Endodermal cell (in vitro differentiated cells): ENCODE measurements around the gene LMNA. TPM values are rescaled to one million over a fixed set of nuclear protein-coding genes. Genes with fewer than 3 reads are reported as not detected.

Source experiments
- DNase-seq: peaks from one replicate; pipeline ENCODE4 v3.0.0-alpha.2; 2017
- H3K27ac ChIP-seq: 2 replicates; pipeline ENCODE4 v1.5.1; 2013; ENCODE audit warnings: mild to moderate bottlenecking, low read depth, low read length, moderate library complexity
- H3K27me3 ChIP-seq: 2 replicates; pipeline ENCODE4 v1.6.1; 2013; ENCODE audit warnings: mild to moderate bottlenecking, low read length, moderate library complexity; ENCODE audit not compliant: insufficient read depth, control insufficient read depth, poor library complexity, severe bottlenecking
- H3K36me3 ChIP-seq: 2 replicates; pipeline ENCODE4 v1.7.0; 2013; ENCODE audit warnings: mild to moderate bottlenecking, low read length, moderate library complexity; ENCODE audit not compliant: control insufficient read depth, insufficient read depth
- H3K4me1 ChIP-seq: one replicate; pipeline ENCODE4 v1.7.0; 2013; ENCODE audit warnings: low read length; ENCODE audit not compliant: control insufficient read depth, insufficient read depth
- H3K4me3 ChIP-seq: 2 replicates; pipeline ENCODE4 v1.5.1; 2013; ENCODE audit warnings: mild to moderate bottlenecking, low read length, moderate library complexity
- H3K9ac ChIP-seq: 2 replicates; pipeline ENCODE4 v1.6.1; 2013; ENCODE audit warnings: mild to moderate bottlenecking, low read length, moderate library complexity; ENCODE audit not compliant: poor library complexity, severe bottlenecking; ENCODE audit errors: extremely low read depth
- H3K9me3 ChIP-seq: 2 replicates; pipeline ENCODE4 v1.6.1; 2013; ENCODE audit warnings: mild to moderate bottlenecking, low read length, moderate library complexity; ENCODE audit not compliant: control insufficient read depth
- H3K27ac Mint-ChIP-seq: 2 replicates; pipeline ENCODE4 v1.8.0; 2020; ENCODE audit warnings: mixed read lengths
- H3K27me3 Mint-ChIP-seq: 2 replicates; pipeline ENCODE4 v1.8.0; 2021; ENCODE audit warnings: mild to moderate bottlenecking, mixed read lengths; ENCODE audit not compliant: insufficient read depth
- H3K36me3 Mint-ChIP-seq: 2 replicates; pipeline ENCODE4 v1.8.0; 2020; ENCODE audit warnings: low read depth, mixed read lengths
- H3K4me1 Mint-ChIP-seq: 2 replicates; pipeline ENCODE4 v1.8.0; 2020; ENCODE audit warnings: mixed read lengths
- H3K4me3 Mint-ChIP-seq: 2 replicates; pipeline ENCODE4 v1.8.0; 2020; ENCODE audit warnings: mild to moderate bottlenecking, moderate library complexity, mixed read lengths
- H3K9me3 Mint-ChIP-seq: 2 replicates; pipeline ENCODE4 v1.8.0; 2020; ENCODE audit warnings: mild to moderate bottlenecking, mixed read lengths
- WGBS, 2 experiments: methylation state at CpG; one replicate each; pipeline versions ENCODE4 v1.1.5 to v1.1.7; 2013; ENCODE audit warnings: missing lambda C conversion rate in 2 of 2, mixed read lengths in 1 of 2; ENCODE audit not compliant: insufficient coverage in 1 of 2, insufficient read length in 1 of 2; 5-methylcytosine and 5-hydroxymethylcytosine counted together
- total RNA-seq, 2 donors: library from RNA; stranded (reverse); fragmentation: NEBNext Ultra II Directional in 1 of 2; extraction: Animal tissue kit (Norgen Biotek cat#: 25700) in 1 of 2; gene quantifications; 2 replicates in 1 of 2; 3 replicates in 1 of 2; pipeline ENCODE4 v1.2.1, GENCODE V29; 2021
- TF ChIP-seq, protein P1 (sequence below): fragments of 200-600 bp; sonication (generic); conservative IDR thresholded peaks from 2 replicates; pipeline ENCODE4 v1.5.0; 2021; ENCODE audit warnings: antibody characterized with exemption, mild to moderate bottlenecking

Gene LMNA
- total RNA-seq, 2 donors from 2014 or later: 41.2 to 42.0 TPM

DNA sequence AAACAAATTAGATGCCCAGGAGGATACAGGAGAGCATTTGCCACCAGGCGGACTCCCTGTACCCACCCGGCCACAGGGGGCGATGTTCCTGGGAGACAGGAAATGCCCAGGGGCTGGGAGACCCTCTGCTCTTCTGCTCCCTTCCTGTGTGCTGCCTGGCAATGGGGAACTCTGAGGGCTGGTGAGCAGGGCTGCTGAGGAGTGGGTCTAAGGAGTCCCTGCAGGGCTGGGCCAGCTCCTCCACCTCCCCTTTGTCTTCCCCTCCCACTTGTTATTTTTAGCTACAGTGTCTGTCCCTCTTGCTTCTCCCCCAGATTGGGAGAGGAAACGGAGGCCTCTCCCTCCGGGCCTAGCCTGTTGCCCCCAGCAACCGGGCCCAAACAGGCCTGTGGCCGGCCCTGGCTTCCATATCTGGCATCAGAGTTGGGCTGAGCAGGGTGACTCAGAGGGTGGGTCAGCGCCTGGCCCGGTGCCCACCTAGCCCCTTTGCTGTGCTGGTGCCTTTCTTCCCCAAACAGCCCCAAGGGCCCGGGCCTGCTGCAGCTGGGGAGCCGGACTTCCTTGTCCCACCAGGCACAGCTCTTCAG, 11.6 kb downstream of the LMNA start:
- Mint-ChIP-seq H3K27me3 (no peaks in the 10 kb centered on the region), H3K36me3 (peaks cover 5% of the 10 kb centered on the region), H3K4me3 (no peak overlapping the region), H3K27ac (peak overlapping the region; percentile 68), H3K4me1 (peaks cover 51% of the 10 kb centered on the region), H3K9me3 (no peaks in the 10 kb centered on the region)
- Histone ChIP-seq H3K27me3 (no peaks in the 10 kb centered on the region), H3K9me3 (no peaks in the 10 kb centered on the region), H3K9ac (peak overlapping the region; percentile 11), H3K4me1 (peaks cover 34% of the 10 kb centered on the region), H3K27ac (peak overlapping the region; percentile 21), H3K36me3 (peaks cover 20% of the 10 kb centered on the region), H3K4me3 (no peak overlapping the region)
- TF ChIP-seq, protein P1, sequence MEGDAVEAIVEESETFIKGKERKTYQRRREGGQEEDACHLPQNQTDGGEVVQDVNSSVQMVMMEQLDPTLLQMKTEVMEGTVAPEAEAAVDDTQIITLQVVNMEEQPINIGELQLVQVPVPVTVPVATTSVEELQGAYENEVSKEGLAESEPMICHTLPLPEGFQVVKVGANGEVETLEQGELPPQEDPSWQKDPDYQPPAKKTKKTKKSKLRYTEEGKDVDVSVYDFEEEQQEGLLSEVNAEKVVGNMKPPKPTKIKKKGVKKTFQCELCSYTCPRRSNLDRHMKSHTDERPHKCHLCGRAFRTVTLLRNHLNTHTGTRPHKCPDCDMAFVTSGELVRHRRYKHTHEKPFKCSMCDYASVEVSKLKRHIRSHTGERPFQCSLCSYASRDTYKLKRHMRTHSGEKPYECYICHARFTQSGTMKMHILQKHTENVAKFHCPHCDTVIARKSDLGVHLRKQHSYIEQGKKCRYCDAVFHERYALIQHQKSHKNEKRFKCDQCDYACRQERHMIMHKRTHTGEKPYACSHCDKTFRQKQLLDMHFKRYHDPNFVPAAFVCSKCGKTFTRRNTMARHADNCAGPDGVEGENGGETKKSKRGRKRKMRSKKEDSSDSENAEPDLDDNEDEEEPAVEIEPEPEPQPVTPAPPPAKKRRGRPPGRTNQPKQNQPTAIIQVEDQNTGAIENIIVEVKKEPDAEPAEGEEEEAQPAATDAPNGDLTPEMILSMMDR: peak; percentile 79
- peak; percentile 91 for DNase-seq
- 79 to 89% methylated on average over 2 to 11 of the region's 11 CpGs for WGBS, 2 experiments

GRCh38 chr1:156126630-156127534, 12.4 kb downstream of the LMNA start:
- Histone ChIP-seq H3K9ac (no peak overlapping the region), H3K4me3 (no peak overlapping the region), H3K36me3 (peaks cover 26% of the 10 kb centered on the region), H3K9me3 (no peaks in the 10 kb centered on the region), H3K27ac (peak overlapping the region; percentile 21), H3K27me3 (no peaks in the 10 kb centered on the region), H3K4me1 (peaks cover 29% of the 10 kb centered on the region)
- no peaks in the 10 kb centered on the region for H3K9me3 Mint-ChIP-seq
- DNase-seq: no peak
- TF ChIP-seq, protein P1: no peak
- H3K27ac Mint-ChIP-seq: peak overlapping the region; percentile 68
- H3K4me3 Mint-ChIP-seq: no peak overlapping the region
- peaks cover 9% of the 10 kb centered on the region for H3K36me3 Mint-ChIP-seq
- 92 to 93% methylated on average over 11 to 15 of the region's 15 CpGs for WGBS, 2 experiments
- H3K4me1 Mint-ChIP-seq: peaks cover 44% of the 10 kb centered on the region
- H3K27me3 Mint-ChIP-seq: no peaks in the 10 kb centered on the region

DNA sequence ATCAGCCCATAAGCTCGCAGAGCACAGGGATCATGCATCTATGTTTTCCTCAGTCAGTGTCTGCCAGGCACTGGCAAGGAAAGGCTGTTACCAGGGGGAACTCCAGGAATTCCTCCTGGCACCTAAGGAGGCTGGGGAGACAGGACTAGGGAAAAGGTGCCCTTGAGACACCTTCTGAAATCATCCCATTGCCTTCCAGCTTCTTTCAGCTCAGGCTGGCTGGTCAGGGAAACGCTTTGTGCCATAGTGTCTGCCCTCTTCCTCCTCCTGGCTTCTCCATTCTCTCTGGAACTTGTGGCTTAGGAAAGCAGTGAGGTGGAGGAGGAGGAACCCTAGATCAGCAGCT, 13.8 kb downstream of the LMNA start:
- Histone ChIP-seq H3K36me3 (peaks cover 30% of the 10 kb centered on the region), H3K27me3 (no peaks in the 10 kb centered on the region), H3K27ac (peak overlapping the region; percentile 96), H3K4me3 (no peak overlapping the region), H3K4me1 (peaks cover 18% of the 10 kb centered on the region), H3K9ac (no peak overlapping the region), H3K9me3 (no peaks in the 10 kb centered on the region)
- H3K27ac Mint-ChIP-seq: peak overlapping the region; percentile 97
- peaks cover 34% of the 10 kb centered on the region for H3K4me1 Mint-ChIP-seq
- no peaks in the 10 kb centered on the region for H3K27me3 Mint-ChIP-seq
- WGBS, 2 experiments: 85 to 100% methylated on average over 1 to 2 of the region's 2 CpGs
- no peak overlapping the region for H3K4me3 Mint-ChIP-seq
- TF ChIP-seq, protein P1: no peak
- no peak for DNase-seq
- H3K36me3 Mint-ChIP-seq: peaks cover 9% of the 10 kb centered on the region
- H3K9me3 Mint-ChIP-seq: no peaks in the 10 kb centered on the region
